B cell (primary cell): ENCODE measurements around the gene MRPL33. TPM values are rescaled to one million over a fixed set of nuclear protein-coding genes. Genes with fewer than 3 reads are reported as not detected.

ENCODE experiments used
- ATAC-seq: fragments of 200-7000 bp; cut with Tn5 transposase; one replicate; pipeline ENCODE4 v1.10.0; 2021; ENCODE audit warnings: low read depth, mild to moderate bottlenecking, moderate number of reproducible peaks, moderate library complexity
- CTCF ChIA-PET: fragments of 350-600 bp; sonication (Branson Sonifier 250); formaldehyde crosslinking; loops from one replicate; lab custom pipeline; 2021; ENCODE audit warnings: antibody characterized with exemption, inconsistent platforms; lab: Charles Lee
- POLR2A ChIA-PET: fragments of 350-600 bp; sonication (Branson Sonifier 250); formaldehyde crosslinking; loops from one replicate; lab custom pipeline; 2021; ENCODE audit warnings: antibody characterized with exemption; lab: Charles Lee
- DNase-seq: peaks from one replicate; pipeline ENCODE4 v3.0.0; 2013
- H2AFZ ChIP-seq: 2 replicates; pipeline ENCODE4 v1.6.1; 2012; ENCODE audit warnings: mild to moderate bottlenecking, low read depth, low read length; ENCODE audit not compliant: insufficient read depth, poor library complexity, severe bottlenecking
- H3K27ac ChIP-seq, 2 donors: 1 replicate in 1 of 2; 2 replicates in 1 of 2; pipeline ENCODE4 v1.5.1; 2012 to 2013; ENCODE audit warnings: low read length in 2 of 2, mild to moderate bottlenecking in 2 of 2, moderate library complexity in 1 of 2
- H3K27me3 ChIP-seq, 4 experiments: fragments of 200-600 bp in 1 of 4; sonication (generic) in 1 of 4; replicated peaks in 1 of 4; 1 replicate in 2 of 4; 2 replicates in 2 of 4; pipeline versions ENCODE4 v1.6.1 to v1.7.0; 2013 to 2016; ENCODE audit warnings: low read length in 3 of 4, mild to moderate bottlenecking in 2 of 4, mixed read lengths in 1 of 4, moderate library complexity in 1 of 4; ENCODE audit not compliant: insufficient read depth in 4 of 4, control insufficient read depth in 3 of 4; ENCODE audit errors: control extremely low read depth in 1 of 4
- H3K36me3 ChIP-seq, 2 experiments: replicated peaks in 1 of 2; 1 replicate in 1 of 2; 2 replicates in 1 of 2; pipeline versions ENCODE4 v1.6.1 to v1.7.1; 2013; ENCODE audit warnings: low read length in 1 of 2; ENCODE audit not compliant: insufficient read depth in 2 of 2, control insufficient read depth in 1 of 2; ENCODE audit errors: control extremely low read depth in 1 of 2, extremely low read depth in 1 of 2
- H3K4me1 ChIP-seq, 2 donors: fragments of 200-600 bp in 1 of 2; sonication (generic) in 1 of 2; 1 replicate in 1 of 2; 2 replicates in 1 of 2; pipeline versions ENCODE4 v1.5.1 to v1.6.1; 2013 to 2017; ENCODE audit warnings: low read length in 2 of 2; ENCODE audit not compliant: control insufficient read depth in 2 of 2, insufficient read depth in 2 of 2
- H3K4me2 ChIP-seq: replicated peaks from 2 replicates; pipeline ENCODE3; 2012; ENCODE audit warnings: mild to moderate bottlenecking, low read depth, low read length; ENCODE audit not compliant: poor library complexity, severe bottlenecking
- H3K4me3 ChIP-seq, 5 experiments: fragments of 200-600 bp in 1 of 5; sonication (generic) in 1 of 5; 1 replicate in 3 of 5; 2 replicates in 2 of 5; pipeline versions ENCODE4 v1.5.1 to v1.7.0; 2011 to 2016; ENCODE audit warnings: low read length in 4 of 5, mild to moderate bottlenecking in 4 of 5, low read depth in 2 of 5, control low read depth in 1 of 5, moderate library complexity in 1 of 5; ENCODE audit not compliant: insufficient read depth in 1 of 5; ENCODE audit errors: control extremely low read depth in 1 of 5, extremely low read depth in 1 of 5
- H3K79me2 ChIP-seq: fragments of 200-600 bp; sonication (generic); one replicate; pipeline ENCODE4 v1.6.0; 2016; ENCODE audit warnings: low read length; ENCODE audit not compliant: control insufficient read depth, insufficient read depth
- H3K9ac ChIP-seq: fragments of 200-600 bp; sonication (generic); 2 replicates; pipeline ENCODE4 v1.6.1; 2017; ENCODE audit warnings: mild to moderate bottlenecking, low read length, moderate library complexity
- H3K9me3 ChIP-seq, 3 donors: one replicate each; pipeline versions ENCODE4 v1.6.1 to v1.7.1; 2013; ENCODE audit warnings: low read length in 2 of 3; ENCODE audit not compliant: control insufficient read depth in 2 of 3, insufficient read depth in 1 of 3; ENCODE audit errors: control extremely low read depth in 1 of 3
- H4K20me1 ChIP-seq: 2 replicates; pipeline ENCODE4 v1.6.0; 2012; ENCODE audit warnings: mild to moderate bottlenecking, low read length; ENCODE audit not compliant: insufficient read depth, control insufficient read depth, poor library complexity, severe bottlenecking
- H3K27ac Mint-ChIP-seq: one replicate; pipeline ENCODE4 v1.8.0; 2021; ENCODE audit warnings: mixed read lengths
- H3K27me3 Mint-ChIP-seq: one replicate; pipeline ENCODE4 v1.8.0; 2021; ENCODE audit warnings: mixed read lengths
- H3K4me1 Mint-ChIP-seq: one replicate; pipeline ENCODE4 v1.8.0; 2021; ENCODE audit warnings: mixed read lengths
- H3K4me3 Mint-ChIP-seq: one replicate; pipeline ENCODE4 v1.8.0; 2021; ENCODE audit warnings: mixed read lengths
- H3K9me3 Mint-ChIP-seq: one replicate; pipeline ENCODE4 v1.8.0; 2022; ENCODE audit warnings: mixed read lengths; ENCODE audit not compliant: insufficient read depth
- EZH2 ChIP-seq: IDR thresholded peaks from 2 replicates; pipeline ENCODE4 v1.6.1; 2012; ENCODE audit warnings: borderline replicate concordance, low read depth, mild to moderate bottlenecking, moderate library complexity, low read length; ENCODE audit not compliant: insufficient read depth, poor library complexity, severe bottlenecking
- WGBS: methylation state at CpG from one replicate; pipeline ENCODE4 v1.1.5; 2013; ENCODE audit warnings: missing lambda C conversion rate; ENCODE audit not compliant: insufficient coverage; 5-methylcytosine and 5-hydroxymethylcytosine counted together
- intact Hi-C: fragments of 100-400 bp; cut with micrococcal nuclease; formaldehyde crosslinking; loops from one replicate; pipeline ENCODE4 v1.10.0; 2022
- polyA plus RNA-seq: library from polyadenylated mRNA; depleted of rRNA; stranded (reverse); fragments of >200 nt; gene quantifications from 2 replicates; pipeline ENCODE4 v1.2.3, GENCODE V29; 2012
- total RNA-seq, 2 donors: library from RNA; stranded (reverse); fragments of 120-200 nt in 1 of 2; gene quantifications; 1 replicate in 1 of 2; 2 replicates in 1 of 2; pipeline versions ENCODE4 v1.2.3 to v1.2.4, GENCODE V29; 2013 to 2022
- TF ChIP-seq, protein P1 (sequence below): fragments of 200-600 bp; IDR thresholded peaks from one replicate; pipeline ENCODE4 v1.8.0; 2022; ENCODE audit warnings: antibody characterized with exemption, mild to moderate bottlenecking

MRPL33 gene
- total and polyA plus RNA-seq, 2 donors (not counting 1 experiment from before 2014, with no cell fraction given) = 14.4 to 26.5 TPM

DNA sequence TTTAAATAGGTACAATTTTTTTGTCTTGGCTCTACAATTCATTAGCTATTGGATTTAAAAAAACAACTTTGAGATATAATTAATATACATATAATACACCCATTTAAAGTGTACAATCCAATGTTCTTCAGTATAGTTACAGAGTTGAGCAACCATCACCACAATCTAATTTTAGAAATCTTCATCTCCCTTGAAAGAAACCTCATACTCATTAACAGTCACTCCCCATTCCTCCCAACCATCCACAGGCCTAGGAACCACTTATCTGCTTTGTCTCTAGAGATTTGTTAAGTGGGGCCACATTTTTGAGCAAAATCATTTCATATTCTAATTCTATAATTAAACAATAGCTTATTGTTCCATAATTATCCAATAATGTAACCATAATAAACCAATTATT lies 32.6 kb downstream of the MRPL33 start:
- intact Hi-C loops = no loop called here
- Histone ChIP-seq H3K9ac (no peak overlapping the region), H3K4me3 (no peak overlapping the region), H3K9me3 (no peaks in the 10 kb centered on the region), H3K27me3 (no peaks in the 10 kb centered on the region), H3K36me3 (no peaks in the 10 kb centered on the region), H3K4me1 (no peaks in the 10 kb centered on the region), H3K79me2 (no peaks in the 10 kb centered on the region), H2AFZ (no peak overlapping the region), H3K4me2 (no peak overlapping the region), H3K27ac (no peak overlapping the region), H4K20me1 (no peaks in the 10 kb centered on the region)
- Mint-ChIP-seq H3K27ac (no peak overlapping the region), H3K4me3 (no peak overlapping the region), H3K4me1 (no peaks in the 10 kb centered on the region), H3K9me3 (no peaks in the 10 kb centered on the region), H3K27me3 (no peaks in the 10 kb centered on the region)
- TF ChIP-seq, protein P1, sequence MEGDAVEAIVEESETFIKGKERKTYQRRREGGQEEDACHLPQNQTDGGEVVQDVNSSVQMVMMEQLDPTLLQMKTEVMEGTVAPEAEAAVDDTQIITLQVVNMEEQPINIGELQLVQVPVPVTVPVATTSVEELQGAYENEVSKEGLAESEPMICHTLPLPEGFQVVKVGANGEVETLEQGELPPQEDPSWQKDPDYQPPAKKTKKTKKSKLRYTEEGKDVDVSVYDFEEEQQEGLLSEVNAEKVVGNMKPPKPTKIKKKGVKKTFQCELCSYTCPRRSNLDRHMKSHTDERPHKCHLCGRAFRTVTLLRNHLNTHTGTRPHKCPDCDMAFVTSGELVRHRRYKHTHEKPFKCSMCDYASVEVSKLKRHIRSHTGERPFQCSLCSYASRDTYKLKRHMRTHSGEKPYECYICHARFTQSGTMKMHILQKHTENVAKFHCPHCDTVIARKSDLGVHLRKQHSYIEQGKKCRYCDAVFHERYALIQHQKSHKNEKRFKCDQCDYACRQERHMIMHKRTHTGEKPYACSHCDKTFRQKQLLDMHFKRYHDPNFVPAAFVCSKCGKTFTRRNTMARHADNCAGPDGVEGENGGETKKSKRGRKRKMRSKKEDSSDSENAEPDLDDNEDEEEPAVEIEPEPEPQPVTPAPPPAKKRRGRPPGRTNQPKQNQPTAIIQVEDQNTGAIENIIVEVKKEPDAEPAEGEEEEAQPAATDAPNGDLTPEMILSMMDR = no peak
- ChIA-PET CTCF (no interaction called here), POLR2A (no interaction called here)
- DNase-seq = no peak
- ATAC-seq = no peak

DNA sequence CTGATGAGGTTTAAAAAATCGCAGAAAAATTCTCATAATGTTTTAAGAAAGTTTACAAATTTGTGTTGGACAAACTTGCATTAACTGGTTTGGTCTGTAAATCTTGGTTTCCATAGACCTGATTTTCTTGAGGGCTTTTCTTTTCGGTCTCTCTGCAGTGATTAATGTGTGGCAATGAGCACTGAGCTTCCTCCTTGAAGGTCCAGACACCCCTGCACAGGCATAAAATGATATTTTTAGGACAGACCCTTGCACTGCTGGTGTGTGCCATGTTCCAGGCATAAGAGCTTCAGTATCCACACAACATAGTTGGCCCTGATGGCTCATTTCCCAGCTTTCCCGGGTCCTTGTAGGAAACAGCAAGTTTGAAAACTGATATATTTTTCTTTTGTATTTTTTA lies 33.7 kb downstream of the MRPL33 start:
- Histone ChIP-seq H3K9ac (no peak overlapping the region), H3K27ac (no peak overlapping the region), H3K27me3 (no peaks in the 10 kb centered on the region), H4K20me1 (no peaks in the 10 kb centered on the region), H3K4me2 (no peak overlapping the region), H3K36me3 (no peaks in the 10 kb centered on the region), H3K79me2 (no peaks in the 10 kb centered on the region), H2AFZ (no peak overlapping the region), H3K4me3 (no peak overlapping the region), H3K9me3 (no peaks in the 10 kb centered on the region), H3K4me1 (no peaks in the 10 kb centered on the region)
- H3K27ac Mint-ChIP-seq = no peak overlapping the region
- ChIA-PET CTCF (interaction anchor here (0.7 kb wide), 1 partner anchor 63 kb away, joined by 3 read pairs; no protein-coding TSS in a partner anchor), POLR2A (no interaction called here)
- H3K4me3 Mint-ChIP-seq = no peak overlapping the region
- no peaks in the 10 kb centered on the region for H3K4me1 Mint-ChIP-seq
- WGBS = 86% methylated on average over 1 of the region's 3 CpGs
- intact Hi-C loops = no loop called here
- ATAC-seq (no peak), DNase-seq (no peak)
- no peaks in the 10 kb centered on the region for H3K27me3 Mint-ChIP-seq
- no peaks in the 10 kb centered on the region for H3K9me3 Mint-ChIP-seq
- TF ChIP-seq EZH2 = no peak
- TF ChIP-seq, protein P1 = no peak
